ENCODE measurements around the gene PRSS50. TPM values are rescaled to one million over a fixed set of nuclear protein-coding genes. Genes with fewer than 3 reads are reported as not detected.

The PRSS50 gene
- total and polyA plus RNA-seq, 2 donors (not counting 3 experiments of a cell fraction or from before 2014, with no cell fraction given): not detected

DNA sequence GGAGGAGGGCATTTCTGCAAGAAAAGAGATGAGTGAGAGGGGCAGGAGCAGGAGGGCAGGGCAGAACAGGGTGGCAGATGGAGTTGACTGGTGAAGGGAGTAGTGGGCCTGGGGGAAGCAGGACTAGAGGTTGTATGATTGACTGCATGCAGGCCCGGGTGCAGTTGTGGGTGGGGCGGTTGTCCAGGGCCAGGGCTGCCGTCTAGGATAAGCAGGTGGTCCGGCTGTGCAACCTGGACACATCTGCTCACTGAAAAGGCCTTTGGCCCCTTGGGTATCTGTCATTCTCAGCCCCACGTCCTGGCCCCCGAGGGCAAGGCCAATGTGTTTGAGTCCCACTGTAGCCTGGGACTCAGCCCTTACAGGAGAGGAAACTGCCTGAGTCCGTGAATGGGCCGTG, 49.6 kb downstream of the PRSS50 start:
- intact Hi-C loops (cut with micrococcal nuclease): no loop called here
- Histone ChIP-seq H3K27me3 (ENCODE audit: control insufficient read depth in 2 of 2, insufficient read depth in 2 of 2, low read length in 2 of 2) (no peaks in the 10 kb centered on the region), H3K79me2 (ENCODE audit: control insufficient read depth, insufficient read depth, low read length) (no peaks in the 10 kb centered on the region), H3K27ac (ENCODE audit: insufficient read depth, low read depth, low read length) (no peak overlapping the region), H3K9me1 (replicated peaks; ENCODE audit: control insufficient read depth, extremely low read depth, insufficient read depth, low read length) (no peaks in the 10 kb centered on the region), H3K9ac (replicated peaks; ENCODE audit: extremely low read depth, insufficient read depth, low read length) (no peak overlapping the region), H4K20me1 (replicated peaks; ENCODE audit: control insufficient read depth, extremely low read depth, insufficient read depth, low read length) (no peaks in the 10 kb centered on the region), H2AFZ (ENCODE audit: low read depth, low read length) (no peak overlapping the region), H3K4me2 (ENCODE audit: insufficient read depth, low read length) (no peak overlapping the region), H3K9me3 (replicated peaks; ENCODE audit: control insufficient read depth, insufficient read depth, low read length) (no peaks in the 10 kb centered on the region), H3K36me3 (ENCODE audit: control insufficient read depth in 2 of 2, extremely low read depth in 1 of 2, insufficient read depth in 2 of 2, low read length in 2 of 2) (no peaks in the 10 kb centered on the region), H3K4me1 (ENCODE audit: control insufficient read depth, extremely low read depth, insufficient read depth, low read length) (no peaks in the 10 kb centered on the region), H3K4me3 (replicated peaks in 1 of 3; ENCODE audit: insufficient read depth in 1 of 3, low read depth in 1 of 3, low read length in 3 of 3) (no peak overlapping the region)
- no TSS peak for BruUV-seq (replicated peaks)
- dilution Hi-C loops (cut with MboI; ENCODE audit: extremely low pct_ligation_motif_present, low sequenced_read_pairs): no loop called here
- CTCF ChIA-PET: no interaction called here
- no peak for FAIRE-seq
- no peak for TF ChIP-seq MYC (IDR thresholded peaks at IDR 0.05; ENCODE audit: low read depth, low read length)
- TF ChIP-seq EZH2 (IDR thresholded peaks at IDR 0.05; ENCODE audit: borderline replicate concordance, low read depth, low read length, severe bottlenecking): no peak
- TF ChIP-seq POLR2A (IDR thresholded peaks at IDR 0.05; ENCODE audit: low read depth, low read length): no peak
- TF ChIP-seq, protein P1, sequence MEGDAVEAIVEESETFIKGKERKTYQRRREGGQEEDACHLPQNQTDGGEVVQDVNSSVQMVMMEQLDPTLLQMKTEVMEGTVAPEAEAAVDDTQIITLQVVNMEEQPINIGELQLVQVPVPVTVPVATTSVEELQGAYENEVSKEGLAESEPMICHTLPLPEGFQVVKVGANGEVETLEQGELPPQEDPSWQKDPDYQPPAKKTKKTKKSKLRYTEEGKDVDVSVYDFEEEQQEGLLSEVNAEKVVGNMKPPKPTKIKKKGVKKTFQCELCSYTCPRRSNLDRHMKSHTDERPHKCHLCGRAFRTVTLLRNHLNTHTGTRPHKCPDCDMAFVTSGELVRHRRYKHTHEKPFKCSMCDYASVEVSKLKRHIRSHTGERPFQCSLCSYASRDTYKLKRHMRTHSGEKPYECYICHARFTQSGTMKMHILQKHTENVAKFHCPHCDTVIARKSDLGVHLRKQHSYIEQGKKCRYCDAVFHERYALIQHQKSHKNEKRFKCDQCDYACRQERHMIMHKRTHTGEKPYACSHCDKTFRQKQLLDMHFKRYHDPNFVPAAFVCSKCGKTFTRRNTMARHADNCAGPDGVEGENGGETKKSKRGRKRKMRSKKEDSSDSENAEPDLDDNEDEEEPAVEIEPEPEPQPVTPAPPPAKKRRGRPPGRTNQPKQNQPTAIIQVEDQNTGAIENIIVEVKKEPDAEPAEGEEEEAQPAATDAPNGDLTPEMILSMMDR (IDR thresholded peaks at IDR 0.05; ENCODE audit: extremely low read depth in 1 of 2, insufficient read depth in 1 of 2, low read depth in 1 of 2, low read length in 2 of 2): no peak
- no peak for TF ChIP-seq POLR2AphosphoS5 (IDR thresholded peaks at IDR 0.05; ENCODE audit: insufficient read depth, low read depth, low read length)
- TF ChIP-seq GATA2 (IDR thresholded peaks at IDR 0.05; ENCODE audit: insufficient read depth, insufficient read length, low read depth, low read length): no peak
- TF ChIP-seq JUN (IDR thresholded peaks at IDR 0.05; ENCODE audit: borderline replicate concordance, insufficient read depth, insufficient read length, low read depth): no peak
- TF ChIP-seq, protein P2, sequence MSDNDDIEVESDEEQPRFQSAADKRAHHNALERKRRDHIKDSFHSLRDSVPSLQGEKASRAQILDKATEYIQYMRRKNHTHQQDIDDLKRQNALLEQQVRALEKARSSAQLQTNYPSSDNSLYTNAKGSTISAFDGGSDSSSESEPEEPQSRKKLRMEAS (IDR thresholded peaks at IDR 0.05; ENCODE audit: insufficient read depth, insufficient read length): no peak
- TF ChIP-seq FOS (IDR thresholded peaks at IDR 0.05; ENCODE audit: borderline replicate concordance, insufficient read depth, low read length): no peak
- POLR2A ChIA-PET: no interaction called here
- DNase-seq (ENCODE audit: low read depth, low spot score): no peak

All from endothelial cell of umbilical vein (primary cell).